ENCODE results near the gene TBC1D2. TPM values are rescaled to one million over a fixed set of nuclear protein-coding genes. Genes with fewer than 3 reads are reported as not detected.

The TBC1D2 gene
- total and polyA plus RNA-seq, 10 of the 15 experiments (the other 5 are each of a cell fraction or from before 2014, with no cell fraction given) = 0.04 to 1.6 (median 1.1) TPM

GRCh38 chr9:98159790-98160189, 95.7 kb downstream of the TBC1D2 start (continued):
- TF ChIP-seq ZNF592 (IDR thresholded peaks at IDR 0.05) = no peak

GRCh38 chr9:98159301-98159700, 96.1 kb downstream of the TBC1D2 start:
- no TSS peak for BruUV-seq (replicated peaks)
- Histone ChIP-seq H3K27me3 (replicated peaks in 1 of 2; ENCODE audit: control insufficient read depth in 2 of 2, insufficient read depth in 2 of 2, low read length in 1 of 2) (no peaks in the 10 kb centered on the region), H3K4me3 (no peak overlapping the region), H3K4me1 (ENCODE audit: control insufficient read depth, insufficient read depth, low read length) (peaks cover 5% of the 10 kb centered on the region; the same call in 1 of the 2 replicates), H3K9ac (ENCODE audit: control insufficient read depth, insufficient read depth, low read length) (no peak overlapping the region), H2AFZ (ENCODE audit: control insufficient read depth, low read depth, low read length) (no peak overlapping the region), H3K36me3 (ENCODE audit: control insufficient read depth in 2 of 2, insufficient read depth in 2 of 2, low read length in 1 of 2) (no peaks in the 10 kb centered on the region), H3K9me3 (replicated peaks; ENCODE audit: control insufficient read depth, insufficient read depth, low read length) (no peaks in the 10 kb centered on the region), H3K4me2 (ENCODE audit: control insufficient read depth, insufficient read depth) (no peak overlapping the region), H3K27ac (ENCODE audit: control insufficient read depth, insufficient read depth) (no peak overlapping the region), H3K79me2 (ENCODE audit: control insufficient read depth, insufficient read depth, low read length) (no peaks in the 10 kb centered on the region), H4K20me1 (ENCODE audit: control insufficient read depth, insufficient read depth) (no peaks in the 10 kb centered on the region)
- in situ Hi-C loops (cut with MboI) = no loop called here
- ChIA-PET SMC1A (ENCODE audit: uncharacterized antibody, unreplicated experiment) (interaction anchor here (1.0 kb wide), 1 partner anchor 31 kb away, joined by 3 read pairs; no protein-coding TSS in a partner anchor), RAD21 (ENCODE audit: unreplicated experiment) (no interaction called here), POLR2A (no interaction called here), CTCF (interaction anchor here (0.9 to 1.3 kb wide), 3 partner anchors 26 to 85 kb away, joined by 3 to 4 read pairs (median 4); no protein-coding TSS in a partner anchor)
- ATAC-seq = no peak
- no peak for DNase-seq (ENCODE audit: low read depth, low spot score)
- FAIRE-seq = no peak
- intact Hi-C loops (cut with micrococcal nuclease; ENCODE audit: unreplicated experiment) = no loop called here
- WGBS (ENCODE audit: insufficient coverage, insufficient replicate concordance, low lambda C conversion rate, missing lambda C conversion rate) = 47% methylated on average over 5 of the region's 5 CpGs
- no peak for TF ChIP-seq HDAC2 (IDR thresholded peaks at IDR 0.05)
- TF ChIP-seq ZZZ3 (IDR thresholded peaks at IDR 0.05; ENCODE audit: control insufficient read depth, insufficient read length, low read depth) = no peak
- TF ChIP-seq CHD2 (IDR thresholded peaks at IDR 0.05; ENCODE audit: borderline replicate concordance, low read depth, low read length) = no peak
- TF ChIP-seq BCL11A (IDR thresholded peaks at IDR 0.05; ENCODE audit: low read depth, low read length) = no peak
- TF ChIP-seq RUNX3 (IDR thresholded peaks at IDR 0.05; ENCODE audit: low read length) = no peak
- no peak for TF ChIP-seq HCFC1 (IDR thresholded peaks at IDR 0.05; ENCODE audit: low read length)
- TF ChIP-seq HDAC6 (IDR thresholded peaks at IDR 0.05; ENCODE audit: unreplicated experiment) = no peak
- TF ChIP-seq SREBF1 (IDR thresholded peaks at IDR 0.05; ENCODE audit: low read length) = no peak
- no peak for TF ChIP-seq EP300 (IDR thresholded peaks at IDR 0.05; ENCODE audit: borderline replicate concordance in 1 of 2, control insufficient read depth in 1 of 2, low read depth in 2 of 2, low read length in 2 of 2)
